Measurements from ENCODE around the gene CABP5. TPM values are rescaled to one million over a fixed set of nuclear protein-coding genes. Genes with fewer than 3 reads are reported as not detected.
"Not testable (repeated sequence)": the region's sequence is repeated elsewhere in the genome, so short reads cannot be mapped to it uniquely, and the experiment has no call there.

The CABP5 gene
- total RNA-seq, 6 donors from 2014 or later = not detected

DNA sequence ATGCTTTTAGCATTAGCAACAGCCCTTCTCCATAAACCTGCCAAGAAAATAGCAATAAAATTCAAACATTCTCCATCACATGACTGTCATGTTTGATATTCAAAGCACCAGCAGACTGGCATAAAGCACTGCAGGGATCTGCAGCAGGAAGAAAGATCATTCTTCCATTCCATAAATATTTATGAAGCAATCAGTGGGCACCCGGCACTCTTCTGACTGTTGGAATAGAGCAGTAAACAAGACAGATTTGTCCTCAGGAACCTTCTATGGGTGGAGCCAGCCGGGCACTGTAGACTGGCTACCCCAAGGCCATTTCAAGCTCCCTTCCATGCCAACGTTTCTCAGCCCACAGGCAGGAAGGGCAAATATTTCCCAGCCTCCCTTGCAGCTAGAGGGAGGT lies 41.2 kb upstream of the CABP5 start:
- DNase-seq = no peak
- no peak for TF ChIP-seq POLR2A (IDR thresholded peaks at IDR 0.05)
- TF ChIP-seq EP300 (IDR thresholded peaks at IDR 0.05) = no peak
- TF ChIP-seq POLR2AphosphoS5 (IDR thresholded peaks at IDR 0.05) = no peak
- TF ChIP-seq, protein P1, sequence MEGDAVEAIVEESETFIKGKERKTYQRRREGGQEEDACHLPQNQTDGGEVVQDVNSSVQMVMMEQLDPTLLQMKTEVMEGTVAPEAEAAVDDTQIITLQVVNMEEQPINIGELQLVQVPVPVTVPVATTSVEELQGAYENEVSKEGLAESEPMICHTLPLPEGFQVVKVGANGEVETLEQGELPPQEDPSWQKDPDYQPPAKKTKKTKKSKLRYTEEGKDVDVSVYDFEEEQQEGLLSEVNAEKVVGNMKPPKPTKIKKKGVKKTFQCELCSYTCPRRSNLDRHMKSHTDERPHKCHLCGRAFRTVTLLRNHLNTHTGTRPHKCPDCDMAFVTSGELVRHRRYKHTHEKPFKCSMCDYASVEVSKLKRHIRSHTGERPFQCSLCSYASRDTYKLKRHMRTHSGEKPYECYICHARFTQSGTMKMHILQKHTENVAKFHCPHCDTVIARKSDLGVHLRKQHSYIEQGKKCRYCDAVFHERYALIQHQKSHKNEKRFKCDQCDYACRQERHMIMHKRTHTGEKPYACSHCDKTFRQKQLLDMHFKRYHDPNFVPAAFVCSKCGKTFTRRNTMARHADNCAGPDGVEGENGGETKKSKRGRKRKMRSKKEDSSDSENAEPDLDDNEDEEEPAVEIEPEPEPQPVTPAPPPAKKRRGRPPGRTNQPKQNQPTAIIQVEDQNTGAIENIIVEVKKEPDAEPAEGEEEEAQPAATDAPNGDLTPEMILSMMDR (IDR thresholded peaks at IDR 0.05) = no peak
- 48 to 50% methylated on average over 2 to 3 of the region's 3 CpGs for WGBS, 2 donors
- Histone ChIP-seq H3K27me3 (no peaks in the 10 kb centered on the region), H3K4me3 (no peak overlapping the region), H3K9me3 (no peaks in the 10 kb centered on the region), H3K27ac (peak overlapping the region in 1 of 4 donors; percentile 14), H3K4me1 (peaks cover 0 to 4% (median 0%) of the 10 kb centered on the region in 4 donors), H3K36me3 (no peaks in the 10 kb centered on the region)
- no peak for ATAC-seq (ENCODE audit: low FRiP score in 2 of 2)

DNA sequence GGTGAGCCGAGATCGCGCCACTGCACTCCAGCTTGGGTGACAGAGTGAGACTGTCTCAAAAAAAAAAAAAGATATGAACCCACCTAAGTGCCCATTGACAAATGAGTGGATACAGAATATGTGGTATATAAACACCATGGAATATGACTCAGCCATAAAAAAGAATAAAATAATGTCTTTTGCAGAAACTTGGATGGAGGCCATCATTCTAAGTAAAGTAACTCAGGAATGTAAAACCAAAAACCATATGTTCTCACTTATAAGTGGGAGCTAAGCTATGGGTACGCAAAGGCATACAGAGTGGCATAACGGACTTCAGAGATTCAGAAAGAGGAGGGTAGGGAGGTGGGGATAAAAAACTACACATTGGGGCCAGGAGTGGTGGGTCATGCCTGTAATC lies 37.2 kb upstream of the CABP5 start:
- TF ChIP-seq, protein P1 (IDR thresholded peaks at IDR 0.05) = no peak
- TF ChIP-seq EP300 (IDR thresholded peaks at IDR 0.05) (no peak), POLR2AphosphoS5 (IDR thresholded peaks at IDR 0.05) (no peak), POLR2A (IDR thresholded peaks at IDR 0.05) (no peak)
- Histone ChIP-seq H3K27ac (no peak overlapping the region), H3K4me3 (no peak overlapping the region), H3K9me3 (no peaks in the 10 kb centered on the region), H3K27me3 (no peaks in the 10 kb centered on the region), H3K4me1 (peaks cover 0 to 4% (median 0%) of the 10 kb centered on the region in 4 donors), H3K36me3 (peaks cover 0 to 9% (median 0%) of the 10 kb centered on the region in 4 donors)
- DNase-seq (no peak), ATAC-seq (ENCODE audit: low FRiP score in 2 of 2) (no peak)
- WGBS, 2 donors = 90 to 93% methylated on average over 5 of the region's 5 CpGs

DNA sequence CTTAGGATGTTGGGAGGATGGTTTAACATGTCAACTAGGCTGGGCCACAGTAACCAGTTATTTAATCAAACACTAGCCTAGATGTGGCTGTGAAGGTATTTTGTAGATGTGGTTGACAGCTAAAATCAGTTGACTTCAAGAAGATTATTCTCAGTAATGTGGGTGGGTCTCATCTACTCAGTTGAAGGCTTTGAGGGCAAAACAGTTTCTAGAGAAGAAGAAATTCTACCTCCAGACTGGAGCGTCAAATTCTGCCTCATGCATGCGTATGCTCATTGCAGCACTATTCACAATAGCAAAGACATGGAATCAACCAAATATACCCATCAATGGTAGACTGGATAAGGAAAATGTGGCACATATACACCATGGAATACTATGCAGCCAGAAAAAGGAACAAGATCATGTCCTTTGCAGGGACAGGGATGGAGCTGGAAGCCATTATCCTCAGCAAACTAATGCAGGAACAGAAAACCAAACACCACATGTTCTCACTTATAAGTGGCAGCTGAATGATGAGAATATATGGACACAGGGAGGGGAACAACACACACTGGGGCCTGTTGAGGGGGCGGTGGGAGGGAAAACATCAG lies 26.4 kb upstream of the CABP5 start:
- not testable (repeated sequence) for H3K27me3 ChIP-seq; H3K4me1 ChIP-seq; H3K4me3 ChIP-seq; DNase-seq; H3K9me3 ChIP-seq; ATAC-seq (ENCODE audit: low FRiP score in 2 of 2); H3K27ac ChIP-seq
- 91 to 94% methylated on average over 3 of the region's 3 CpGs for WGBS, 2 donors
- peaks cover 0 to 37% (median 7%) of the 10 kb centered on the region in 4 donors for H3K36me3 ChIP-seq

DNA sequence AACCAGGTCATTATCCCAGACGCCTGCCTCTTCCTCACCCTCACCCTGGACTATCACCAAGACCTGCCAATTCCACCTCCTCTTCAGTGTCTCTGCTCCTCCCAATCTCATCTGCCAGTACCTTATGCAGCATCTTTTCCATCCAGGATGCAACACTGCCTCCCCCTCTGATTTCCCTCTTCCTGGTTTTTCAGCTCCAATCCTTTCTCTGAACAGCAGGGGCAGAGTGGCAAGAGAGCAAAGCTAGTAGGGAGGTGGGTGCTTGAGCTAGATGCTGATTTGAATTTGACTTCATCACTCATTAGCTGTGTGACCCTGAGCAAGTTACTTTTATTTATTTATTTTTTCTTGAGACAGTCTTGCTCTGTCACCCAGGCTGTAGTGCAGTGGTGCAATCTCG lies 25.6 kb upstream of the CABP5 start:
- H3K4me3 ChIP-seq = no peak overlapping the region
- DNase-seq (no peak), ATAC-seq (ENCODE audit: low FRiP score in 2 of 2) (no peak)
- no peak overlapping the region for H3K27ac ChIP-seq
- 76 to 84% methylated on average over 2 of the region's 2 CpGs for WGBS, 2 donors
- H3K27me3 ChIP-seq = no peaks in the 10 kb centered on the region
- no peak for TF ChIP-seq EP300 (IDR thresholded peaks at IDR 0.05)
- TF ChIP-seq, protein P1 (IDR thresholded peaks at IDR 0.05) = no peak
- no peak for TF ChIP-seq POLR2AphosphoS5 (IDR thresholded peaks at IDR 0.05)
- TF ChIP-seq POLR2A (IDR thresholded peaks at IDR 0.05) = no peak
- peaks cover 0 to 35% (median 5%) of the 10 kb centered on the region in 4 donors for H3K36me3 ChIP-seq
- no peaks in the 10 kb centered on the region for H3K4me1 ChIP-seq
- H3K9me3 ChIP-seq = no peaks in the 10 kb centered on the region

DNA sequence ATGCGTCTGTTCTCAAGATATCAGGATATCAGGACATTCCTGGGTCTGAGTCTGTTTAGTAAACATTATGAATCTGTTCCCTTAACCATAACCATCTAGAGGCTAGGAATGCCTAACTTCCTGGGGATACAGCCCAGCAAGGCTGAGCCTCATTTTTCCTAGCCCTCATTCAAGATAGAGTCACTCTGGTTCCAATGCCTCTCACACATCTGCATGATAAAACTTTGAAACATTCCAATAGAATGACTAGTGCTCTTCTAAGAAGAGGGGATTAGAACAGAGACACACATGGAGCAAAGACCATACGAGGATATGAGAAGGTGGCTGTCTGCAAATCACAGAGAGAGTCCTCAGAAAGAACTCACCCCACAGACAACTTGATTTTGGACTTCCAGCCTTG lies 20.6 kb upstream of the CABP5 start:
- Histone ChIP-seq H3K36me3 (peaks cover 0 to 29% (median 2%) of the 10 kb centered on the region in 4 donors), H3K27ac (no peak overlapping the region), H3K9me3 (no peaks in the 10 kb centered on the region), H3K27me3 (no peaks in the 10 kb centered on the region), H3K4me1 (no peaks in the 10 kb centered on the region), H3K4me3 (no peak overlapping the region)
- TF ChIP-seq POLR2A (IDR thresholded peaks at IDR 0.05) (no peak), POLR2AphosphoS5 (IDR thresholded peaks at IDR 0.05) (no peak), EP300 (IDR thresholded peaks at IDR 0.05) (no peak)
- TF ChIP-seq, protein P1 (IDR thresholded peaks at IDR 0.05) = no peak
- 64 to 79% methylated on average over 2 of the region's 2 CpGs for WGBS, 2 donors
- no peak for DNase-seq
- no peak for ATAC-seq (ENCODE audit: low FRiP score in 2 of 2)

Measured in upper lobe of left lung (tissue), 6 donors.